SJSA1 (cell line): ENCODE results near the gene METTL25B. TPM values are rescaled to one million over a fixed set of nuclear protein-coding genes. Genes with fewer than 3 reads are reported as not detected.
A peak's percentile ranks its signal among the peaks of the same experiment; 100 is the strongest.

ENCODE experiments used
- DNase-seq, 2 experiments: peaks; one replicate each; pipeline ENCODE4 v3.0.0-alpha.2; 2015 to 2020; ENCODE audit warnings: low spot score in 2 of 2, low read depth in 1 of 2
- H3K27ac ChIP-seq: fragments of 250-450 bp; sonication (Bioruptor Pico); 2 replicates; pipeline ENCODE4 v1.5.1; 2020; ENCODE audit warnings: mild to moderate bottlenecking, moderate library complexity
- H3K27me3 ChIP-seq: fragments of 250-450 bp; sonication (Bioruptor Pico); replicated peaks from 2 replicates; pipeline ENCODE4 v1.5.1; 2020; ENCODE audit warnings: mild to moderate bottlenecking, moderate library complexity
- H3K36me3 ChIP-seq: fragments of 250-450 bp; sonication (Bioruptor Pico); 2 replicates; pipeline ENCODE4 v1.5.1; 2020; ENCODE audit warnings: mild to moderate bottlenecking
- H3K4me1 ChIP-seq: fragments of 250-450 bp; sonication (Bioruptor Pico); replicated peaks from 2 replicates; pipeline ENCODE4 v1.6.1; 2021; ENCODE audit warnings: mild to moderate bottlenecking
- H3K4me3 ChIP-seq: fragments of 250-450 bp; sonication (Bioruptor Pico); 2 replicates; pipeline ENCODE4 v1.5.1; 2020; ENCODE audit warnings: mild to moderate bottlenecking
- H3K9me3 ChIP-seq: fragments of 250-450 bp; sonication (Bioruptor Pico); replicated peaks from 2 replicates; pipeline ENCODE4 v1.5.1; 2020; ENCODE audit warnings: mild to moderate bottlenecking
- total RNA-seq: library from RNA; depleted of rRNA; stranded (reverse); fragments of >200 nt; shearing (Covaris generic); gene quantifications from 2 replicates; pipeline ENCODE4 v1.2.3, GENCODE V29; 2014

The METTL25B gene
- total RNA-seq, 1 experiment from 2014 or later = 6.4 TPM

DNA sequence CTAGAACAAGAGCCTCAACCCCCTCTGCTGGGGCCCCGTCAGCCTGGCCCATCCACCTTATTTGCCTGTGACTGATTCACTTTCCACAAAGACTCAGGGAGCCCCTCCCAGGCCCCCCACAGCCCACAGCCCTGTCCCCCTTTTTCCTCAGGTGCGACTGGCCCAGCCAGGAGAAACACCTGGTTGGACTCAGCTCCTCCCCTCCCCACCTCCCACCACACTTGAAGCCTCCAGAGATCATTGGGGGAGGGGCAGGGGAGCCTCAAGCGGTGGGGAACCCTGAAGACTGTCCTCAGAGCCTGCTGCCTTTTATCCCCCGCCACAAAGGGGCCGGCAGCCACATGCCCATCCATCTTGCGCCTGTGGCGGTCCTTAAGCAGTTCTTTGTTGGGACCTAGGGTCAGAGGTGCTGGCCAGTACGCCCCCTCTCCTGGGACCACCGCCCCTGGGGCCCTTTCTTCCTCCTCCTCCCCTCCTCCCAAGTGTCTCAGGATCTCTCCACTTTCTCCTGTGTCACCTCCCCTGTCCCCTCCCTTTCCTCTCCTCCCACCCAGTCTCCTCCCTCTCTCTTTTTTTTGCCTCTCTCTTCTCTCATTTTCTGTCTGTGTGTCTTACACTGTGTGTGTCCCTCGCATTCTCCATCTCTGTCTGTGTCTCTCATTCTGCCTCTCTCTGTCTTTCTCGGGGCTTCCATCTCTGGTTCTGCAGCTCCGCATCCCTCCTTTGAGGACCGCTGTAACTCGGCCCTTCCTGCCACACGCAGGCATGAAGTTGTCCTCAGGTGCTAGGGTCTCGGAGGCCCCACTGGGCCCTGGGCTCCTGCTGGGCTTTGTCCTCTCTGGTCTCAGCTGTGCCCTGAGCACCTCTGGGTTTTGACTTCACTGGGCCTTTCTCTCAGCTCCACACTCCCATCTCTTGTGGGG lies 35.1 kb upstream of the METTL25B start:
- peaks cover 23% of the 10 kb centered on the region for H3K4me1 ChIP-seq
- H3K36me3 ChIP-seq = no peaks in the 10 kb centered on the region
- no peaks in the 10 kb centered on the region for H3K27me3 ChIP-seq
- no peaks in the 10 kb centered on the region for H3K9me3 ChIP-seq
- H3K4me3 ChIP-seq = no peak overlapping the region
- no peak overlapping the region for H3K27ac ChIP-seq
- DNase-seq = no peak

- Histone ChIP-seq H3K36me3 (no peaks in the 10 kb centered on the region), H3K27ac (no peak overlapping the region), H3K4me3 (no peak overlapping the region), H3K9me3 (no peaks in the 10 kb centered on the region), H3K27me3 (no peaks in the 10 kb centered on the region), H3K4me1 (peaks cover 22% of the 10 kb centered on the region)
- no peak for DNase-seq
Measured at GRCh38 chr1:156693848-156694689, 34.2 kb upstream of the METTL25B start.

DNA sequence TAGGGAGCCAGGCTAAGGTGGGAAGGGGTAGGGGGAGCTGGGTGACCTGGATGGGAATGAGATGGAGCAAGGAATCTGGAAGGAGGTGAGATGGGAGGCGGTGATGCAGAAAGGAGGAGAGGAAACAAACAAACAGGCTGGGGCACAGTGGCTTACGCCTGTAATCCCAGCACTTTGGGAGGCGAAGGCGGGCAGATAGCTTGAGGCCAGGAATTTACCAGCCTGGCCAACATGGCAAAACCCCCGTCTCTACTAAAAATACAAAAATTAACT lies 33.6 kb upstream of the METTL25B start:
- Histone ChIP-seq H3K27me3 (no peaks in the 10 kb centered on the region), H3K27ac (no peak overlapping the region), H3K9me3 (no peaks in the 10 kb centered on the region), H3K4me3 (no peak overlapping the region), H3K4me1 (peaks cover 17% of the 10 kb centered on the region), H3K36me3 (no peaks in the 10 kb centered on the region)
- DNase-seq = no peak

- DNase-seq = no peak
- no peak overlapping the region for H3K4me3 ChIP-seq
- peaks cover 2% of the 10 kb centered on the region; the same call in 1 of the 2 replicates for H3K4me1 ChIP-seq
Measured at GRCh38 chr1:156696755-156697154, 31.5 kb upstream of the METTL25B start.

DNA sequence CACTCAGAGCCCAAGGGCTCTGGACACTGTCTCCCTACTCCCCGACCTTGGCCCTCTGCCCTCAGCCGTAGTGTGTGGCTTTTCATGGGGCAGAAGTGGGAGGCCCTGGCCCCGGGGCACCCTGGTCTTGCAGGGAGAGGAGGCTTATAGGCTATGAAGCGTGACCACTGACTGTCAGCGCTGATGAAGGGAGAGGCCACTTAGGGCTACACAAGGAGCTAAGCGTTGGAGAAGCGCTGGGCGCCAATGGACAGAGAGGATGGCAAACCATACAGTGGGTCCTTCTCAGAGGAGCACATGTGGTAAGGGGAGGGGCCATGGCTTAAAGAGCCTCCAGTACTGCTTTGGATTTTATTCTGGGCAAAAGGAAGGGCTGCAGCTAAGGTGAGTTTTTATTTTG lies 30.8 kb upstream of the METTL25B start:
- DNase-seq = no peak

More at GRCh38 chr1:156696755-156697154, 31.5 kb upstream of the METTL25B start:
- Histone ChIP-seq H3K36me3 (no peaks in the 10 kb centered on the region), H3K27me3 (no peaks in the 10 kb centered on the region), H3K27ac (no peak overlapping the region), H3K9me3 (no peaks in the 10 kb centered on the region)

GRCh38 chr1:156698995-156699394 lies 29.3 kb upstream of the METTL25B start:
- DNase-seq = no peak
- no peak overlapping the region for H3K27ac ChIP-seq
- no peaks in the 10 kb centered on the region for H3K27me3 ChIP-seq
- H3K36me3 ChIP-seq = no peaks in the 10 kb centered on the region
- no peaks in the 10 kb centered on the region for H3K4me1 ChIP-seq
- no peaks in the 10 kb centered on the region for H3K9me3 ChIP-seq
- no peak overlapping the region for H3K4me3 ChIP-seq

More for the DNA sequence above, 30.8 kb upstream of the METTL25B start:
- no peaks in the 10 kb centered on the region for H3K27me3 ChIP-seq
- H3K36me3 ChIP-seq = no peaks in the 10 kb centered on the region
- H3K9me3 ChIP-seq = no peaks in the 10 kb centered on the region
- H3K4me1 ChIP-seq = no peaks in the 10 kb centered on the region
- H3K27ac ChIP-seq = no peak overlapping the region
- H3K4me3 ChIP-seq = no peak overlapping the region

DNA sequence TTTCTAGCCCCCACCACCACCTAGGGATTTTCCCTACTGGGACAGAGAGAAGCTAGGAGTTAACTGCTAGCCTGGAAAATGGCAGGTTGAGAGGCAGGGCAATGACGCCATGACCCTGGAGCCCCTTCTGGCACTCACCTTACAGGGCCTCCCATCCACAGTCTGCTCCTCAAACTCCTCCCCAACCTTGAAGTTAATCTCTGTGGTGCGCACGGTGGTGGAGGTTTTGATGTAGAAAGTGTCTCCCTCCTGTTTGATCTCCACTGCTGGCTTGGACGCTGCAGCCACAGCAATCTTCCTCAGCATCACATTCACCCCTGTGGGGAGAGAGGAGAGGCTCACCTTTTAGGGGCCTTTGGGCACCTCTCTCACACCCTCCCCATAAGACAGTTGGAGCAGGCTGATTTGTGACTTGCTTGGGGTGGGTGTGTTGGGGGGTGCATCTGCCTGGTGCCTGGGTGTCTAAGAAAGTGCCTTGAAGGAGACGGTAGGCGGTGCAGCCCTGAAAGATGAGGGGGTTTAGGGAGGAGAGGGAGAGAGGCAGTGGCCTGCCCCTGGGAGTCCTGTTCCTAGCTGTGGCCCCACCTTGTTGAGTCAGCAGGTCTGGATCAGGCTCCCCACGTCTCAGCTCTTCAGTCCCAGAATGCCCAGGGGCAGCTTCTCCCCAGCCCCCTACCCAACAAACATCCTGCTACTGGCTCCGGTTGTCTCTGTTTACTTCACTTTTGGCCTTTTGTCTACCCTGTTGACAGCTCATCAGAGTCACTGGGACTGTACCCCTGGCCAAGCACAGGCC lies 27.3 kb upstream of the METTL25B start:
- no peak overlapping the region for H3K27ac ChIP-seq
- no peak overlapping the region for H3K4me3 ChIP-seq
- no peaks in the 10 kb centered on the region for H3K36me3 ChIP-seq
- DNase-seq = no peak
- peaks cover 18% of the 10 kb centered on the region for H3K4me1 ChIP-seq
- no peaks in the 10 kb centered on the region for H3K9me3 ChIP-seq
- no peaks in the 10 kb centered on the region; the same call in 1 of the 2 replicates for H3K27me3 ChIP-seq

- H3K9me3 ChIP-seq = no peaks in the 10 kb centered on the region
- H3K27ac ChIP-seq = no peak overlapping the region
- no peaks in the 10 kb centered on the region for H3K36me3 ChIP-seq
- no peak for DNase-seq
- H3K4me1 ChIP-seq = peaks cover 41% of the 10 kb centered on the region
- no peak overlapping the region for H3K4me3 ChIP-seq
- H3K27me3 ChIP-seq = no peaks in the 10 kb centered on the region; the same call in none of the 2 replicates
Measured at GRCh38 chr1:156703336-156703735, 24.9 kb upstream of the METTL25B start.

DNA sequence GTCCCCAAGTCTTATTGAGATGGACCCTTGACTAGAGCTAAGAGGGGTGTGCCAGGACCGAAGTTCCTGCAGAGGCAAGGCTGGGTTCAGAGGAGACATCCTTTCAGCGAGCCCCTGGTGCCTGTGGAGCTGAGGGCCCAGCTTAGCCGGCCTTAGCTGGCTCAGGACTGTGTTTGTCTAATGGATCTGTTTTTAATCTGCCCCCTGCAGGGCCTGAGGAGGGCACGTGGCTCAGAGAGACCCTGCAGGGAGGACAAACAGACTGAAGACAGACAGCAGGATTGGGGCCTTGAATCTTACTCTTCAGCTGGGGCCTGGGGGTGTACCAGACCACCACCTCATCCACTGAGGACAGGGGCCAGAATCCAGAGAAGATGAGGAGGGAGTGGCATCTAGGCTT lies 24.5 kb upstream of the METTL25B start:
- Histone ChIP-seq H3K4me1 (peaks cover 45% of the 10 kb centered on the region), H3K36me3 (no peaks in the 10 kb centered on the region), H3K4me3 (no peak overlapping the region), H3K9me3 (no peaks in the 10 kb centered on the region), H3K27ac (no peak overlapping the region), H3K27me3 (no peaks in the 10 kb centered on the region; the same call in none of the 2 replicates)
- DNase-seq = no peak

GRCh38 chr1:156704166-156704711 lies 24.0 kb upstream of the METTL25B start:
- Histone ChIP-seq H3K36me3 (no peaks in the 10 kb centered on the region), H3K27me3 (no peaks in the 10 kb centered on the region; the same call in none of the 2 replicates), H3K4me1 (peaks cover 47% of the 10 kb centered on the region), H3K4me3 (no peak overlapping the region), H3K9me3 (no peaks in the 10 kb centered on the region), H3K27ac (no peak overlapping the region)
- no peak for DNase-seq

DNA sequence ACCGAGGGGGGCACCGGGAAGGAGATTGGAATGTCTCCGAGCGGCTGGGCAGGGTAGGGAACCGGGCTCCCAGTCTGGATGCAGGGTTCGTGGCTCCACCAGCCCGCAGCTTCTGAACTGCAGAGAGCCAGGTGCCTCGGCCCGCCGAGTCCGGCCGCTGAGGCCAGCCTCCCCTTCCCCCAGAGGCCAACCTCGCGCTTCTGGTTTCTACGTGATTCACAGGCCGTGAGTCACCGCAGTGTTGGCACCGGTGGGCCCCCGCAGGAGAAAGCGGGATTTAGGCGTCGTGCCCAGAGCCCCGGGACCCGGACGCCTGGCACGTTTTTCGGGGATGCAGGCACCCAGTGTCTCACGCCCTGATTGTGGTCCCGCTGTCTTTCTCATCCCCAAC lies 23.3 kb upstream of the METTL25B start:
- Histone ChIP-seq H3K4me1 (peaks cover 54% of the 10 kb centered on the region), H3K27ac (no peak overlapping the region)
- DNase-seq = peak; percentile 67 to 78

GRCh38 chr1:156705321-156705917 lies 22.9 kb upstream of the METTL25B start, which contains the start of gene CRABP2:
TSS of gene CRABP2 (minus strand) at chr1:156705583. CDS start at chr1:156705446, 137 bp downstream.
- H3K4me1 ChIP-seq = peaks cover 59% of the 10 kb centered on the region
- no peak within 1 kb of the TSS; the same call in 1 of the 2 replicates for H3K4me3 ChIP-seq
- H3K36me3 ChIP-seq = no peaks in the 10 kb centered on the region
- DNase-seq = no peak
- no peak within 1 kb of the TSS for H3K27ac ChIP-seq
- H3K27me3 ChIP-seq = no peaks in the 10 kb centered on the region; the same call in none of the 2 replicates
- no peaks in the 10 kb centered on the region for H3K9me3 ChIP-seq

More for the DNA sequence above, 23.3 kb upstream of the METTL25B start:
- no peaks in the 10 kb centered on the region for H3K36me3 ChIP-seq
- H3K4me3 ChIP-seq = no peak overlapping the region; the same call in 1 of the 2 replicates
- H3K9me3 ChIP-seq = no peaks in the 10 kb centered on the region
- no peaks in the 10 kb centered on the region; the same call in none of the 2 replicates for H3K27me3 ChIP-seq
